Neural cell (in vitro differentiated cells): ENCODE data around the gene PAEP.

ENCODE experiments used
- EP300 ChIP-seq: fragments of 450-650 bp; conservative IDR thresholded peaks from 2 replicates; pipeline ENCODE4 v1.6.1; 2014; ENCODE audit warnings: antibody characterized with exemption, mild to moderate bottlenecking, moderate library complexity; ENCODE audit not compliant: poor library complexity, severe bottlenecking
- EZH2 ChIP-seq: fragments of 200-600, 300-800 bp; shearing (Covaris generic), sonication (generic); IDR thresholded peaks from 2 replicates; pipeline ENCODE4 v1.6.1; 2014; ENCODE audit warnings: antibody characterized with exemption, low read length, borderline replicate concordance, mild to moderate bottlenecking; ENCODE audit not compliant: insufficient read depth, poor library complexity, severe bottlenecking
- MXI1 ChIP-seq: fragments of 450-650 bp; conservative IDR thresholded peaks from 2 replicates; pipeline ENCODE4 v1.6.1; 2014; ENCODE audit warnings: antibody characterized with exemption, mild to moderate bottlenecking; ENCODE audit not compliant: poor library complexity, severe bottlenecking
- POLR2AphosphoS5 ChIP-seq: IDR thresholded peaks from 2 replicates; pipeline ENCODE4 v1.6.1; 2012
- RAD21 ChIP-seq: fragments of 450-650 bp; conservative IDR thresholded peaks from 2 replicates; pipeline ENCODE4 v1.6.1; 2014; ENCODE audit warnings: antibody characterized with exemption, mild to moderate bottlenecking, moderate library complexity
- SMC3 ChIP-seq: fragments of 450-650 bp; conservative IDR thresholded peaks from 2 replicates; pipeline ENCODE4 v1.6.1; 2014; ENCODE audit warnings: antibody characterized with exemption, mild to moderate bottlenecking, moderate library complexity; ENCODE audit not compliant: poor library complexity
- TAF1 ChIP-seq: IDR thresholded peaks from 2 replicates; pipeline ENCODE4 v1.6.1; 2012; ENCODE audit warnings: low read depth
- TF ChIP-seq, protein P1 (sequence below): fragments of 450-650 bp; IDR thresholded peaks from 2 replicates; pipeline ENCODE4 v1.5.1; 2014; ENCODE audit warnings: antibody characterized with exemption, mild to moderate bottlenecking, moderate library complexity; ENCODE audit not compliant: poor library complexity, severe bottlenecking
- TF ChIP-seq, protein P2 (sequence below): IDR thresholded peaks from 2 replicates; pipeline ENCODE4 v1.6.1; 2012; ENCODE audit warnings: borderline replicate concordance

DNA sequence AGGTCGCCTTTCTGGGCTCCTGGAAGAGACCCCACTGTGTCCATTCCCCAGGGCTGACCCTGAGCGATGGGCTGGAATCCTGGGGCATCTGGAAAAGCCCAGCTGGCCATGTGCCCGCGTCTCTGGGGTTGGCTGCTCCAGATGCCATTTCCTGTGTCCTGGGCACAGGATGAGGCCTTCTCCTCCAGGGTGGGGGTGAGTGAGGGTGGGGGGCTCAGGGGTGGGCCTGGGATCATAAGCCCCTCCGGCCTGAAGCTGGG, 30.7 kb downstream of the PAEP start:
- TF ChIP-seq, protein P1, sequence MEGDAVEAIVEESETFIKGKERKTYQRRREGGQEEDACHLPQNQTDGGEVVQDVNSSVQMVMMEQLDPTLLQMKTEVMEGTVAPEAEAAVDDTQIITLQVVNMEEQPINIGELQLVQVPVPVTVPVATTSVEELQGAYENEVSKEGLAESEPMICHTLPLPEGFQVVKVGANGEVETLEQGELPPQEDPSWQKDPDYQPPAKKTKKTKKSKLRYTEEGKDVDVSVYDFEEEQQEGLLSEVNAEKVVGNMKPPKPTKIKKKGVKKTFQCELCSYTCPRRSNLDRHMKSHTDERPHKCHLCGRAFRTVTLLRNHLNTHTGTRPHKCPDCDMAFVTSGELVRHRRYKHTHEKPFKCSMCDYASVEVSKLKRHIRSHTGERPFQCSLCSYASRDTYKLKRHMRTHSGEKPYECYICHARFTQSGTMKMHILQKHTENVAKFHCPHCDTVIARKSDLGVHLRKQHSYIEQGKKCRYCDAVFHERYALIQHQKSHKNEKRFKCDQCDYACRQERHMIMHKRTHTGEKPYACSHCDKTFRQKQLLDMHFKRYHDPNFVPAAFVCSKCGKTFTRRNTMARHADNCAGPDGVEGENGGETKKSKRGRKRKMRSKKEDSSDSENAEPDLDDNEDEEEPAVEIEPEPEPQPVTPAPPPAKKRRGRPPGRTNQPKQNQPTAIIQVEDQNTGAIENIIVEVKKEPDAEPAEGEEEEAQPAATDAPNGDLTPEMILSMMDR = no peak
- TF ChIP-seq POLR2AphosphoS5 (no peak), SMC3 (no peak), EP300 (no peak), EZH2 (no peak), MXI1 (no peak), TAF1 (no peak), RAD21 (no peak)
- TF ChIP-seq, protein P2, sequence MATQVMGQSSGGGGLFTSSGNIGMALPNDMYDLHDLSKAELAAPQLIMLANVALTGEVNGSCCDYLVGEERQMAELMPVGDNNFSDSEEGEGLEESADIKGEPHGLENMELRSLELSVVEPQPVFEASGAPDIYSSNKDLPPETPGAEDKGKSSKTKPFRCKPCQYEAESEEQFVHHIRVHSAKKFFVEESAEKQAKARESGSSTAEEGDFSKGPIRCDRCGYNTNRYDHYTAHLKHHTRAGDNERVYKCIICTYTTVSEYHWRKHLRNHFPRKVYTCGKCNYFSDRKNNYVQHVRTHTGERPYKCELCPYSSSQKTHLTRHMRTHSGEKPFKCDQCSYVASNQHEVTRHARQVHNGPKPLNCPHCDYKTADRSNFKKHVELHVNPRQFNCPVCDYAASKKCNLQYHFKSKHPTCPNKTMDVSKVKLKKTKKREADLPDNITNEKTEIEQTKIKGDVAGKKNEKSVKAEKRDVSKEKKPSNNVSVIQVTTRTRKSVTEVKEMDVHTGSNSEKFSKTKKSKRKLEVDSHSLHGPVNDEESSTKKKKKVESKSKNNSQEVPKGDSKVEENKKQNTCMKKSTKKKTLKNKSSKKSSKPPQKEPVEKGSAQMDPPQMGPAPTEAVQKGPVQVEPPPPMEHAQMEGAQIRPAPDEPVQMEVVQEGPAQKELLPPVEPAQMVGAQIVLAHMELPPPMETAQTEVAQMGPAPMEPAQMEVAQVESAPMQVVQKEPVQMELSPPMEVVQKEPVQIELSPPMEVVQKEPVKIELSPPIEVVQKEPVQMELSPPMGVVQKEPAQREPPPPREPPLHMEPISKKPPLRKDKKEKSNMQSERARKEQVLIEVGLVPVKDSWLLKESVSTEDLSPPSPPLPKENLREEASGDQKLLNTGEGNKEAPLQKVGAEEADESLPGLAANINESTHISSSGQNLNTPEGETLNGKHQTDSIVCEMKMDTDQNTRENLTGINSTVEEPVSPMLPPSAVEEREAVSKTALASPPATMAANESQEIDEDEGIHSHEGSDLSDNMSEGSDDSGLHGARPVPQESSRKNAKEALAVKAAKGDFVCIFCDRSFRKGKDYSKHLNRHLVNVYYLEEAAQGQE = no peak
